Large intestine (tissue), 3 donors: ENCODE data around the gene TENM4. TPM values are rescaled to one million over a fixed set of nuclear protein-coding genes. Genes with fewer than 3 reads are reported as not detected.
"Not testable (repeated sequence)": the region's sequence is repeated elsewhere in the genome, so short reads cannot be mapped to it uniquely, and the experiment has no call there.

ENCODE experiments used
- DNase-seq, 2 donors: peaks; one replicate each; pipeline versions ENCODE4 v3.0.0 to v3.0.0-alpha.2; 2013
- H3K27ac ChIP-seq: one replicate; pipeline ENCODE4 v1.5.1; 2013; ENCODE audit warnings: low read length
- H3K27me3 ChIP-seq: 2 replicates; pipeline ENCODE4 v1.6.1; 2013; ENCODE audit warnings: low read length; ENCODE audit not compliant: control insufficient read depth, insufficient read depth
- H3K36me3 ChIP-seq: 2 replicates; pipeline ENCODE4 v1.6.1; 2013; ENCODE audit warnings: low read length; ENCODE audit not compliant: control insufficient read depth, insufficient read depth
- H3K4me1 ChIP-seq: one replicate; pipeline ENCODE4 v1.6.1; 2013; ENCODE audit warnings: low read length; ENCODE audit not compliant: control insufficient read depth, insufficient read depth
- H3K4me3 ChIP-seq: one replicate; pipeline ENCODE4 v1.5.1; 2013; ENCODE audit warnings: low read length
- H3K9me3 ChIP-seq: one replicate; pipeline ENCODE4 v1.6.1; 2013; ENCODE audit warnings: mild to moderate bottlenecking, low read depth, low read length, moderate library complexity; ENCODE audit not compliant: control insufficient read depth
- WGBS: methylation state at CpG from one replicate; pipeline ENCODE4 v1.1.5; 2013; ENCODE audit warnings: low lambda C conversion rate; ENCODE audit not compliant: insufficient coverage; 5-methylcytosine and 5-hydroxymethylcytosine counted together
- polyA plus RNA-seq: library from polyadenylated mRNA; unstranded; fragments of 120-200 nt; gene quantifications from one replicate; pipeline ENCODE4 v1.2.1, GENCODE V29; 2013

Gene TENM4
- polyA plus RNA-seq, 1 donor: 2.1 TPM

DNA sequence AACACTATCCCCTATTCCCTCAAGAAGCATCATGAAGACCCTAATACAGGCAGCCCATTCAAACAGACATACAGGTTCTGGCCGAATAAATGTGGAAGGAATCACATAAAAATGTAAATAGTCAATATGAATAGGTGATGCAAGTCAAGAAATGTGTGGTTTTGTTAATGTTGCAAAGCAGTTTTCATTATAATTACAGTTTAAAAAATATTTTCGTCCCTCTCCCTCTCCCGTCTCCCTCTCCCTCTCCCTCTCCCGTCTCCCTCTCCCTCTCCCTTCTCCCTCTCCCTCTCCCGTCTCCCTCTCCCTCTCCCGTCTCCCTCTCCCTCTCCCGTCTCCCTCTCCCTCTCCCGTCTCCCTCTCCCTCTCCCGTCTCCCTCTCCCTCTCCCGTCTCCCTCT lies 250.3 kb downstream of the TENM4 start:
- not testable (repeated sequence) for H3K27ac ChIP-seq, H3K4me1 ChIP-seq, H3K27me3 ChIP-seq, H3K4me3 ChIP-seq, H3K36me3 ChIP-seq, DNase-seq, H3K9me3 ChIP-seq
- no CpG with 5 or more reads among the region's 10 CpGs for WGBS

DNA sequence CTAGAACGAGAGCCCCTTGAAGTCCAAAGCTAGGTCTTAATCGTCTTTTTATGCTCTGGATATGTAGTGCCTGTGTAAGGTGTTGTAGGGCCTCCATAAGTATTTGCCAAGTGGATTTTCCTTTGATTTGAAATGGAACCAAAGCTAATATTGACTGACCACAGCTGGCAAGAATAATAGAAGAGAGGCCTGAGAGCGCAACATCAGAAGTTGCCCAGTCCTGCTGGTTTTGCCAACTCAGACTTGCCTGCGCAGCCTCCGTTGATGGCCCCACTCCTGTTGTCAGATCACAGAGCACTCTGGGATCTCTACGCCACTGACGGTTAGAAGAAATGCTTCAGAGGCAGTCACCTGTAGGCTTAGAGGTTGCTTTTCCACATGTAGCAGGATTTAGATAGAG lies 251.2 kb downstream of the TENM4 start:
- WGBS: no CpG with 5 or more reads among the region's 7 CpGs
- H3K4me3 ChIP-seq: no peak overlapping the region
- H3K27ac ChIP-seq: no peak overlapping the region
- H3K9me3 ChIP-seq: peaks cover 3% of the 10 kb centered on the region
- DNase-seq: no peak
- H3K27me3 ChIP-seq: no peaks in the 10 kb centered on the region
- H3K4me1 ChIP-seq: no peaks in the 10 kb centered on the region
- no peaks in the 10 kb centered on the region for H3K36me3 ChIP-seq

DNA sequence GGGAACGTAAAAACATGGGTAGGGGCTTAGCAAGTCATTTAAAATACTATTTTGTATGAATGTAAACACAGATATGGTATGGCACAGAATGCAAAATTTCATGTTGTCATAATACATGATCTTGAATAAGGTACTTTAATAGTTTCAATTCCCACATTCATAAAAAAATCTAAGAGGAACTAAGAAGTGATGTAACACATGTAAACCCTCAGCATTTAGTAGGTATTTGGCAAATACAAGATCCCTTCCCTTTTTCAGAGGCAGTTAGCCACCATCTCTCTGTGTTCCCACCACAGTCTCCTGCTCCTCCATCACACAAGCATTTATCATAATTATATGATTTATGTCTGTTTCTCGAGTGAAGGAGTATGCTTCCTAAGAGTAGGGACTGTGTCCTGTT lies 251.8 kb downstream of the TENM4 start:
- H3K4me3 ChIP-seq: no peak overlapping the region
- WGBS: no CpG with 5 or more reads among the region's 2 CpGs
- no peak overlapping the region for H3K27ac ChIP-seq

GRCh38 chr11:79186669-79187068 lies 254.2 kb downstream of the TENM4 start:
- no CpG with 5 or more reads among the region's 3 CpGs for WGBS
- H3K9me3 ChIP-seq: peaks cover 3% of the 10 kb centered on the region
- DNase-seq: no peak
- H3K4me3 ChIP-seq: no peak overlapping the region
- H3K27me3 ChIP-seq: no peaks in the 10 kb centered on the region
- no peaks in the 10 kb centered on the region for H3K36me3 ChIP-seq
- no peaks in the 10 kb centered on the region for H3K4me1 ChIP-seq
- H3K27ac ChIP-seq: no peak overlapping the region

More for the DNA sequence above, 251.8 kb downstream of the TENM4 start:
- DNase-seq: no peak
- no peaks in the 10 kb centered on the region for H3K36me3 ChIP-seq
- H3K9me3 ChIP-seq: peaks cover 3% of the 10 kb centered on the region
- H3K27me3 ChIP-seq: no peaks in the 10 kb centered on the region
- no peaks in the 10 kb centered on the region for H3K4me1 ChIP-seq

DNA sequence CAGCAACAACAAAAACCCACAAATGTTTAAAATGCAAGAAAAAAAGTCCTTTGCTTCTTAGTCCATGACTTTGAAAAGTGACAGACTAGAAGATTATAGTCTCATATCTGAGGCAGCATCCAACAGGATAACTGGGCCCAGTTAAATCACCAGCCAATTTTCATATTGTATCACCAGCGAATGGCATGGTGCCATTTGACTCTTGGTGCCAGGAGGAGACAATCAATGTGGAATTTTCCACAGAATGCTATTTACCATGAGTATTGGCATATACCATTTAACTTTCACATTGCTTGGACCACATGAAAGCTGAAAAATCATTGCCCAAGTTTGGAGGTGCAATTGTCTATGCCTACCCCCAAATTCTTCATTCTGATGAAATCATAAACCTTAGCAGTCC lies 255.5 kb downstream of the TENM4 start:
- H3K36me3 ChIP-seq: no peaks in the 10 kb centered on the region
- no CpG with 5 or more reads among the region's 1 CpG for WGBS
- no peak for DNase-seq
- H3K27me3 ChIP-seq: no peaks in the 10 kb centered on the region
- H3K27ac ChIP-seq: no peak overlapping the region
- no peaks in the 10 kb centered on the region for H3K9me3 ChIP-seq
- no peaks in the 10 kb centered on the region for H3K4me1 ChIP-seq
- no peak overlapping the region for H3K4me3 ChIP-seq

GRCh38 chr11:79184285-79184684 lies 256.5 kb downstream of the TENM4 start:
- 100% methylated on average over 1 of the region's 4 CpGs for WGBS
- Histone ChIP-seq H3K9me3 (no peaks in the 10 kb centered on the region), H3K4me1 (no peaks in the 10 kb centered on the region), H3K27me3 (no peaks in the 10 kb centered on the region), H3K36me3 (no peaks in the 10 kb centered on the region), H3K4me3 (no peak overlapping the region), H3K27ac (no peak overlapping the region)
- DNase-seq: no peak

GRCh38 chr11:79182794-79183193 lies 258.0 kb downstream of the TENM4 start:
- no peaks in the 10 kb centered on the region for H3K27me3 ChIP-seq
- no CpG with 5 or more reads among the region's 1 CpG for WGBS
- no peak for DNase-seq
- no peaks in the 10 kb centered on the region for H3K4me1 ChIP-seq
- no peak overlapping the region for H3K27ac ChIP-seq
- no peaks in the 10 kb centered on the region for H3K9me3 ChIP-seq
- H3K4me3 ChIP-seq: no peak overlapping the region
- H3K36me3 ChIP-seq: no peaks in the 10 kb centered on the region

DNA sequence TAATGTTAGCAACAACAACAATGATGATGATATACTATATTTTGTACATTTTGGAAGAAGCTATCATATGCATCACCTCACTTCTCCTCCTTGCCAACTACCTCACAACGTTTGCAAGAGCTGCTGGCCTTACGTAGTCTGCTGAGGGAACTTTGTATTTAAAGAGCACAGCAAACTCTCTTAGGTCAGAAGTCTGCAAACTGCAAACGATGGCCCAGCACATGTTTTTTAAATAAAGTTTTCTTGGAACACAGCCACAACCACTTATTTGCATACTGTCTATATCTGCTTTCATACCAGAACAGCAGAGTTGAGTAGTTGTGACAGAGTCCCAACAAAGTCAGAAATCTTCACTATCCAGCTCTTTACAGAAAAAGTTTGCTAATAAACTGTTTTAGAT lies 261.7 kb downstream of the TENM4 start:
- no peak for DNase-seq
- no peaks in the 10 kb centered on the region for H3K9me3 ChIP-seq
- WGBS: no CpG with 5 or more reads among the region's 3 CpGs
- H3K36me3 ChIP-seq: no peaks in the 10 kb centered on the region
- no peak overlapping the region for H3K27ac ChIP-seq
- no peak overlapping the region for H3K4me3 ChIP-seq
- H3K27me3 ChIP-seq: no peaks in the 10 kb centered on the region
- H3K4me1 ChIP-seq: no peaks in the 10 kb centered on the region

GRCh38 chr11:79174045-79175008 lies 266.5 kb downstream of the TENM4 start:
- H3K36me3 ChIP-seq: no peaks in the 10 kb centered on the region
- no peaks in the 10 kb centered on the region for H3K27me3 ChIP-seq
- no peak overlapping the region for H3K27ac ChIP-seq
- no peaks in the 10 kb centered on the region for H3K9me3 ChIP-seq
- H3K4me3 ChIP-seq: no peak overlapping the region
- WGBS: 76% methylated on average over 2 of the region's 7 CpGs
- no peak for DNase-seq
- H3K4me1 ChIP-seq: no peaks in the 10 kb centered on the region

DNA sequence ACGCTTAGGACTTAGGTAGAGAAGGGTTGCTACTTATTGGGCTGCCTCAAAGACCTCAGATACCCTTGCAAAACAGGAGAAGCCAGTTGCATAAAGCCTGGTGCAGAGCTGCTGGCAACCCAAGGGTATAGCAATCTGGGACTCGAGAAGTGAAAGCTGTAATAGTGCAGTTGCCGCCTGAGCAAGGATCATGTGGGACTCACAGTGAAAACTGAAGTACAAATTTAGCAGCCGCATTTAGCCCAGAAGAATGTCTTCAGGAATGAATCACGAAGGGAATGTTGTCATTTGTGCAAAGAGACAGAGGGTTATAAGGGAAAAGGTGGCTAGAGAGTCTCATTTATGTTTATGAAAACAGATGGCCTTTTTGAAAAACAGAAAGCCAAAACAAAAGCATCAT lies 267.2 kb downstream of the TENM4 start:
- H3K9me3 ChIP-seq: no peaks in the 10 kb centered on the region
- no peaks in the 10 kb centered on the region for H3K36me3 ChIP-seq
- no peak for DNase-seq
- WGBS: 73% methylated on average over 4 of the region's 5 CpGs
- no peaks in the 10 kb centered on the region for H3K27me3 ChIP-seq
- H3K27ac ChIP-seq: no peak overlapping the region
- H3K4me1 ChIP-seq: no peaks in the 10 kb centered on the region
- H3K4me3 ChIP-seq: no peak overlapping the region

DNA sequence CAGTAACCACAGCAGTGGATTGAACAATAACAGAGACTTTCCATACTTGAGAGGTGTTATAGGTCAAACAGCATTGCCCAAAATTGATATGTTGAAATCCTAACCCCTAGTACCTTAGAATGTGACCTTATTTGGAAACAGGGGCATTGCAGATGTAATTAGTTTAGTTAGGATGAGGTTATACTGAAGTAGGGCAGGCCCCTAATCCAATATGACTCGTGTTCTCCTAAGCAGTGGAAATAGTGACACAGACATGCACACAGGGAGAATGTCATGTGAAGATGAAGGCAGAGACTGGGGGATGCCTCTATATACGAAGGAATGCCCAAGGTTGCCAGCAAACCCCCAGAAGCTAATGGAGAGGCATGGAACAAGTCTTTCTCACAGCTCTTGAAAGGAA lies 270.5 kb downstream of the TENM4 start:
- H3K27me3 ChIP-seq: no peaks in the 10 kb centered on the region
- H3K4me3 ChIP-seq: no peak overlapping the region
- H3K4me1 ChIP-seq: no peaks in the 10 kb centered on the region
- H3K36me3 ChIP-seq: no peaks in the 10 kb centered on the region
- no CpG with 5 or more reads among the region's 2 CpGs for WGBS
- no peak overlapping the region for H3K27ac ChIP-seq
- DNase-seq: no peak
- H3K9me3 ChIP-seq: no peaks in the 10 kb centered on the region
